ENCODE data around the gene MMEL1.

Gene MMEL1

GRCh38 chr1:2607641-2608091 is 25.1 kb downstream of the MMEL1 start:
- no peak for TF ChIP-seq CTCF (IDR thresholded peaks at IDR 0.05; ENCODE audit: low read depth, low read length, missing control alignments)
- DNase-seq (ENCODE audit: extremely low read depth, low read depth), result no peak
- H3K4me3 ChIP-seq (replicated peaks; ENCODE audit: low read depth, low read length), result no peak overlapping the region

- TF ChIP-seq CTCF (IDR thresholded peaks at IDR 0.05; ENCODE audit: low read depth, low read length, missing control alignments), result no peak
- DNase-seq (ENCODE audit: extremely low read depth, low read depth), result no peak
- H3K4me3 ChIP-seq (replicated peaks; ENCODE audit: low read depth, low read length), result no peak overlapping the region
Observed at GRCh38 chr1:2606881-2607621, 25.8 kb downstream of the MMEL1 start.

- no peak for TF ChIP-seq CTCF (IDR thresholded peaks at IDR 0.05; ENCODE audit: low read depth, low read length, missing control alignments)
- no peak for DNase-seq (ENCODE audit: extremely low read depth, low read depth)
- no peak overlapping the region for H3K4me3 ChIP-seq (replicated peaks; ENCODE audit: low read depth, low read length)
Observed at GRCh38 chr1:2606396-2606880, 26.4 kb downstream of the MMEL1 start.

GRCh38 chr1:2605509-2606395 is 27.1 kb downstream of the MMEL1 start:
- H3K4me3 ChIP-seq (replicated peaks; ENCODE audit: low read depth, low read length), result no peak overlapping the region
- DNase-seq (ENCODE audit: extremely low read depth, low read depth), result no peak
- TF ChIP-seq CTCF (IDR thresholded peaks at IDR 0.05; ENCODE audit: low read depth, low read length, missing control alignments), result no peak

GRCh38 chr1:2604844-2605508 is 27.8 kb downstream of the MMEL1 start:
- DNase-seq (ENCODE audit: extremely low read depth, low read depth), result no peak
- no peak overlapping the region for H3K4me3 ChIP-seq (replicated peaks; ENCODE audit: low read depth, low read length)
- no peak for TF ChIP-seq CTCF (IDR thresholded peaks at IDR 0.05; ENCODE audit: low read depth, low read length, missing control alignments)

GRCh38 chr1:2604156-2604843 is 28.5 kb downstream of the MMEL1 start:
- no peak for DNase-seq (ENCODE audit: extremely low read depth, low read depth)
- no peak overlapping the region for H3K4me3 ChIP-seq (replicated peaks; ENCODE audit: low read depth, low read length)
- TF ChIP-seq CTCF (IDR thresholded peaks at IDR 0.05; ENCODE audit: low read depth, low read length, missing control alignments), result no peak
